D721Med (cell line): Measurements from ENCODE around the gene MICU1.
"Not testable (repeated sequence)": the region's sequence is repeated elsewhere in the genome, so short reads cannot be mapped to it uniquely, and the experiment has no call there.

ENCODE experiments used
- DNase-seq: peaks from one replicate; pipeline ENCODE4 v3.0.0; 2011; ENCODE audit warnings: low spot score; ENCODE audit not compliant: insufficient read length
- FAIRE-seq: peaks from 2 replicates; lab custom pipeline; 2011; peaks lifted over from hg19 to GRCh38; lab: Jason Lieb, UNC
- CTCF ChIP-seq: IDR thresholded peaks from 2 replicates; pipeline ENCODE4 v1.5.1; 2012; ENCODE audit warnings: mild to moderate bottlenecking, control low read depth; ENCODE audit not compliant: insufficient read depth; ENCODE audit errors: missing control alignments

MICU1 gene

GRCh38 chr10:72418679-72419078 is 207.2 kb downstream of the MICU1 start:
- no peak for DNase-seq
- no peak for TF ChIP-seq CTCF
- FAIRE-seq, result no peak

GRCh38 chr10:72417971-72418370 is 207.9 kb downstream of the MICU1 start:
- TF ChIP-seq CTCF, result no peak
- DNase-seq (no peak), FAIRE-seq (no peak)

GRCh38 chr10:72416661-72417060 is 209.2 kb downstream of the MICU1 start:
- DNase-seq (no peak), FAIRE-seq (no peak)
- TF ChIP-seq CTCF, result no peak

- no peak for FAIRE-seq
- TF ChIP-seq CTCF, result no peak
- no peak for DNase-seq
Measured at GRCh38 chr10:72414642-72415041, 211.2 kb downstream of the MICU1 start.

GRCh38 chr10:72409167-72409566 is 216.7 kb downstream of the MICU1 start:
- no peak for TF ChIP-seq CTCF
- FAIRE-seq, result no peak
- no peak for DNase-seq

- no peak for TF ChIP-seq CTCF
- FAIRE-seq, result no peak
- no peak for DNase-seq
Measured at GRCh38 chr10:72407927-72408600, 217.8 kb downstream of the MICU1 start.

- DNase-seq (no peak), FAIRE-seq (no peak)
- TF ChIP-seq CTCF, result no peak
Measured at GRCh38 chr10:72407471-72407870, 218.4 kb downstream of the MICU1 start.

- not testable (repeated sequence) for DNase-seq, FAIRE-seq
Measured at GRCh38 chr10:72395581-72395980, 230.3 kb downstream of the MICU1 start.
